IPS DF 4.7 (cell line): ENCODE data around the gene SLC35F1.
"Not testable (repeated sequence)": the region's sequence is repeated elsewhere in the genome, so short reads cannot be mapped to it uniquely, and the experiment has no call there.

Experiments
- DNase-seq: peaks from one replicate; pipeline ENCODE4 v3.0.0-alpha.2; 2013; ENCODE audit warnings: low spot score; ENCODE audit errors: extremely low read depth

Gene SLC35F1

GRCh38 chr6:117990151-117990550 is 83.1 kb downstream of the SLC35F1 start:
- DNase-seq, result no peak

- no peak for DNase-seq
These were observed 85.8 kb downstream of the SLC35F1 start for GRCh38 chr6:117992856-117993255.

DNA sequence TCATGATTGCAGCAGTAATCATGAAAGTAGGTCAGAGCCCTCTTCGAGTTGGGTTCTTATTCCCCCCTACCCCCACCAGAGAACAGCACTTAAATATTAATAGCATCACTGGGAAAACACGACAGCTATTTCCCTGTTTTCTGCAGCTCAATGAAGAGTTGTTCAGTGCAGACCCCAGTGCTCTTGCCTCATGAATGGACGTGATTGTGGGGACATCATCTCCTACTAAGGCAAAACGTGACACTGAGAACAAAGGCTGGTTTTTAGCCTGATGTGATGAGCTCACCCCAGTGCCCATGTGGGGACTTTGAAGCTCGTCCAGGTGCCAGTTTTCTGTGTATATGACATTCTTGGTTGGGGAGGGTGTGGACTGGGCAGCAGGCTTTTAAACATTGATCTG is 105.9 kb downstream of the SLC35F1 start:
- DNase-seq, result no peak

GRCh38 chr6:118016532-118016931 is 109.5 kb downstream of the SLC35F1 start:
- DNase-seq, result no peak

- no peak for DNase-seq
These were observed 110.3 kb downstream of the SLC35F1 start for GRCh38 chr6:118017301-118017848.

GRCh38 chr6:118023771-118024170 is 116.7 kb downstream of the SLC35F1 start:
- DNase-seq, result no peak

GRCh38 chr6:118029967-118030366 is 122.9 kb downstream of the SLC35F1 start:
- DNase-seq, result no peak

DNA sequence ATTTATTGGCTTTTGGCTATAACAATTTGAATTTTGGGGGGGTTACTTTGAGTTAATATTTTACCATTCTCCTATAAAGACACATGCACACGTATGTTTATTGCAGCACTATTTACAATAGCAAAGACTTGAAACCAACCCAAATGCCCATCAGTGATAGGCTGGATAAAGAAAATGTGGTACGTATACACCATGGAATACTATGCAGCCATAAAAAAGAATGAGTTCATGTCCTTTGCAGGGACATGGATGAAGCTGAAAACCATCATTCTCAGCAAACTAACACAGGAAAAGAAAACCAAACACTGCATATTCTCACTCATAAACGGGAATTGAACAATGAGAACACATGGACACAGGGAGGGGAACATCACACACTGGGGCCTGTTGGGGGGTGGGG is 130.4 kb downstream of the SLC35F1 start:
- DNase-seq, result not testable (repeated sequence)

- DNase-seq, result no peak
These were observed 135.8 kb downstream of the SLC35F1 start for GRCh38 chr6:118042855-118043254.

- no peak for DNase-seq
These were observed 137.2 kb downstream of the SLC35F1 start for GRCh38 chr6:118044275-118044674.

DNA sequence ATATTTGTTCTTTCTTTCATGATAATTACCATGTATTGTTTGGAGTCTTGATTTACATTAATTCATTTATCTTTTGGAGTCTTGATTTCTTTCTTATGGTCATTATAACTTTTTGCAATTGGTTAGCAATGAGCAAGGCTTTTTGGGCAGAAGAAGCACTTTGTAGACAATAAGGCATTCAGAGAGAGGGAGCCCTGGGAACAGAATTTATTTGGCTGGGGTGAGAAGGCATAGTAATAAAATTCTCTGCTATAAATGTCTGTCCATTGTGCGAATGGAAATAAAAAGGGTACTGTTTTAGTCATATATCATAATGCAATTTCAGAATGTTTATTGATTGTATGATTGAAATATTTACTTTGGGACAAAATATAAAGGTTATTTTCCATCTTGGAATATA is 147.0 kb downstream of the SLC35F1 start:
- no peak for DNase-seq

DNA sequence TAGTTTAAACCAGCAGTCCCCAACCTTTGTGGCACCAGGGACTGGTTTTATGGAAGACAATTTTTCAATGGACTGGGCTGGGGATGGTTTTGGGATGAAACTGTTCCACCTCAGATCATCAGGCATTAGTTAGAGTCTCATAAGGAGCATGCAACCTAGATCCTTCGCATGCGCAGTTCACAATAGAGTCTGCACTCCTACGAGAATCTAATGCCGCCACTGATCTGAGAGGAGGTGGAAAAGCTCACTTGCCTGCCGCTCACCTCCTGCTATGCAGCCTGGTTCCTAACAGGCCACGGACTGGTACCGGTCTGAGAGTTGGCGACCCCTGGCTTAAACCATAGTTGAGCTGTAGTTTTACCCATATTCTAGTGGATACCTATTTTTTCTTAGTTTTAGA is 154.6 kb downstream of the SLC35F1 start:
- DNase-seq, result no peak

- no peak for DNase-seq
These were observed 173.5 kb downstream of the SLC35F1 start for GRCh38 chr6:118080547-118080946.

DNA sequence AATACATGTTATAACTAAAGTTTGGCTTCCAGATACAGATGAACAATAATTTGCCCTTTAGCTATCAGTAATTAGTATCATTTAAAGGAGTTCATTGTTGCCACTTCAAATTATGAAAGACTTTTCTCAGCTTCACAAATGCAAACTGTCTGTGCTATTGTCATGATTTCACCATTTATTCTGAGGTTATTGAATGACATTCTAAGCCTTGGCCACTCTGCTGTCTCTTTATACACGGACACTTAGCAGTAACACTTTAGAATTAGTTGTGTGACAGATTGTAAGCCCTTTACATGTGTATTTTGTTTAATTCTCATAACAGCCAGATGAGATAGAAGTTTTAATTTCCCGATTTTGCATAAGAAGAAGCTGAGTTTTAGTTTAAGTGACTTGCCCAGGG is 176.6 kb downstream of the SLC35F1 start:
- DNase-seq, result no peak

DNA sequence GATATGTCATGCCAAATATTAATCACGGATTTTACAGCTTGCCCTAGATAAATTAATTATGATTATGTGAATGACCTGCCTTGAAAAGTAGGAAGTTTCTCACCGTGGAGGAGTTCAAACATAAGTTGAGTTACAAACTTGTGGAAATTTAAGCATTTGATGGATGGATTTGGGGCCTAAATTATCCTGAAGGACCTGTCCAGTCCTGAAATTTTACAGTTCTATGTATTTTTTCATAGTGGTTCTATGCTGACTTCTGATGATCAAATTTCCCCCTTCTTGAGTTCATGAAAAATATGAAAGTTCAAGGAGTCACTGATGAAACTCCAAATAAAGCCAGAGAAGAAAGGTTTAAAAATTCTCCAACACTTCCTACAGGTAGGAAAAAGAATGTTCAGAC is 178.6 kb downstream of the SLC35F1 start:
- no peak for DNase-seq

DNA sequence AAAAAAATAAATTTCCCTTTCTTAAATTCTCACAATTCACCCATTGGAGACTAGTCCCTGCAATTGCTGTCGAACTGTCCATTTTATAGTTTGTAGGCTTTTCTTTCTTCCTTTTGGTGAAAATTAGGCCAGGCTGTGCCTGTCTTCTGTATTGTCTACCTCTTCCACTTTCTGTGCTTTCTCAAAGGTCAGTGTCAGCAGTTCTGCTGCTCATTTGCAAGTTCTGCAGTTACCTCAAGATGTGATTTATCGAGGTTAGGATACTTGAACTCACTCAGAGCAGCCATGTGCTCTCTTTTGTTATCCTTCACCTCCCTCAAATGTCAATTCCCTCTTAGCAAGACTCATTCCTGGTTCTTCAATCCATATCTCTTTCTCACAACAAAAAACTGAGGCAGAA is 179.1 kb downstream of the SLC35F1 start:
- DNase-seq, result no peak

GRCh38 chr6:118092086-118092485 is 185.0 kb downstream of the SLC35F1 start:
- no peak for DNase-seq

- DNase-seq, result no peak
These were observed 190.5 kb downstream of the SLC35F1 start for GRCh38 chr6:118097576-118097975.

- DNase-seq, result no peak
These were observed 193.7 kb downstream of the SLC35F1 start for GRCh38 chr6:118100717-118101116.

DNA sequence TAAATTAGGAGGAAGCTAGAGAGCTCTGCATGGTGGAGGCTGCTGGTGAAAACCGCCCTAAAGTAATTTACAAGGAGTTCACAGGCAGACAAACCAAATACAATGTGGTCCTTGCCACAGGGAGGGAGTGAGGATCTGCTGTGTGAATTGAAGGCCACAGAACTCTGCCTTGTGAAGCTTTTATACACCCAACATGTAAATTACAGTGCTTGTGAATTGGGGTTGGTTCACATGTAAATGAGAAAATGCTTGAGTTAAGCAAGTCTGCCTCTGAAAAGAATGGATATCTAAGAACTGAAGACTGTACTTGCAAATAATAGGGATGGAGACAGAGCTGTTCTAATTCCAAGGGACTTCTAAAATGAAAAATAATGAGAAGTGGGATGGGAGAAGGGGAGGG is 194.2 kb downstream of the SLC35F1 start:
- DNase-seq, result no peak

DNA sequence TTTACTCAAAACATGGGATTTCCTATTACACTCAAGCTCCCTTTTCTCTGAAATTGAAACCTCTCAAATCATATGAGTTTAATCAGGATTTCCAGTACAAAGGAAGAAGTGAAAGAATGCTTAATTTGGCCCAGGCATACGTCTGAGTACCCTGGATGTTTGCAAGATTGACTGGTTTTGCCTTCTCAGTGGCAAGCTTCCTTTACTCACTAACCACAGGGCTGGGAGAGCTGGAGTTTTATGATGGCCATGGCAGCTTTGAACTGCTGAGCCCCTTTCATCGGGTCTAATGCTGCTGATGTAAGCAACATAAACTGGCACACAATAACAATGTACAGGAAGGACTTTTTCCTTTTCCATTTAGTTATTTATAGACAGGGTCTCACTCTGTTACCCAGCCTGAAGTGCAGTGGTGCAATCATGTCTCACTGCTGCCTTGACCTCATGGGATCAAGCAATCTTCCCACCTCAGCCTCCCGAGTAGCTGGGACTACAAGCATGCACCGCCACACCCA is 194.8 kb downstream of the SLC35F1 start:
- DNase-seq, result no peak

- no peak for DNase-seq
These were observed 195.3 kb downstream of the SLC35F1 start for GRCh38 chr6:118102401-118102800.

- no peak for DNase-seq
These were observed 196.5 kb downstream of the SLC35F1 start for GRCh38 chr6:118103381-118104146.
